Heart right ventricle (tissue), 16 donors: ENCODE results near the gene PREX1. TPM values are rescaled to one million over a fixed set of nuclear protein-coding genes. Genes with fewer than 3 reads are reported as not detected.

Experiments used
- ATAC-seq, 8 donors: fragments of 200-7000 bp; cut with Tn5 transposase; one replicate each; pipeline ENCODE4 v1.9.1; 2020; ENCODE audit warnings: mild to moderate bottlenecking in 8 of 8, moderate library complexity in 8 of 8, moderate number of reproducible peaks in 1 of 8
- DNase-seq, 2 donors: peaks; one replicate each; pipeline ENCODE4 v3.0.0-alpha.2; 2020
- H3K27ac ChIP-seq, 10 donors: fragments of 200-600 bp; sonication (generic) in 2 of 10; one replicate each; pipeline versions ENCODE4 v1.5.0 to v1.8.0; 2020 to 2022; ENCODE audit warnings: mild to moderate bottlenecking in 3 of 10
- H3K27me3 ChIP-seq, 7 donors: fragments of 200-600 bp; one replicate each; pipeline ENCODE4 v1.8.0; 2021 to 2022; ENCODE audit warnings: mild to moderate bottlenecking in 2 of 7
- H3K36me3 ChIP-seq, 9 donors: fragments of 200-600 bp; sonication (generic) in 1 of 9; one replicate each; pipeline versions ENCODE4 v1.5.0 to v1.8.0; 2020 to 2022; ENCODE audit warnings: mild to moderate bottlenecking in 2 of 9
- H3K4me1 ChIP-seq, 9 donors: fragments of 200-600 bp; sonication (generic) in 1 of 9; one replicate each; pipeline versions ENCODE4 v1.5.0 to v1.8.0; 2020 to 2022; ENCODE audit warnings: mild to moderate bottlenecking in 4 of 9
- H3K4me3 ChIP-seq, 10 donors: fragments of 200-600 bp; sonication (generic) in 2 of 10; one replicate each; pipeline versions ENCODE4 v1.5.0 to v1.8.0; 2020 to 2022; ENCODE audit warnings: mild to moderate bottlenecking in 7 of 10, moderate library complexity in 2 of 10
- H3K9me3 ChIP-seq, 11 donors: fragments of 200-600 bp in 10 of 11; sonication (generic) in 2 of 11; one replicate each; pipeline versions ENCODE4 v1.5.0 to v1.8.0; 2013 to 2022; ENCODE audit warnings: mild to moderate bottlenecking in 2 of 11, control low read depth in 1 of 11, moderate library complexity in 1 of 11
- CTCF ChIP-seq, 9 donors: fragments of 200-600 bp; sonication (generic) in 2 of 9; IDR thresholded peaks; one replicate each; pipeline versions ENCODE4 v1.5.0 to v1.8.0; 2021 to 2022; ENCODE audit warnings: antibody characterized with exemption in 9 of 9, mild to moderate bottlenecking in 5 of 9, moderate library complexity in 1 of 9
- WGBS, 2 donors: extraction: QIAGEN DNeasy Blood & Tissue Kit; methylation state at CpG; one replicate each; pipeline ENCODE4 v1.1.7; 2013; ENCODE audit warnings: inconsistent platforms in 1 of 2; 5-methylcytosine and 5-hydroxymethylcytosine counted together
- intact Hi-C, 10 donors: fragments of 100-400 bp; cut with DNase I; formaldehyde crosslinking; loops; one replicate each; pipeline versions ENCODE4 v1.11.1 to v1.14.2; 2022
- polyA plus RNA-seq, 2 donors: library from polyadenylated mRNA; stranded (reverse); fragments of 200-250 nt; gene quantifications; one replicate each; pipeline ENCODE4 v1.2.3, GENCODE V29; 2013
- total RNA-seq, 10 donors: library from RNA; stranded (reverse); fragmentation: NEBNext Ultra II Directional in 3 of 10; extraction: Animal tissue kit (Norgen Biotek cat#: 25700) in 3 of 10; gene quantifications; one replicate each; pipeline versions ENCODE4 v1.2.1 to v1.2.4, GENCODE V29; 2021 to 2023
- donor health status: Arrhythmogenic right ventricular cardiomyopathy.
- donor health status: ischemic (EF 13 %, LVEDD 7.1; RV severe dilation, severe dysfunction).
- donor health status: healthy with polysubstance abuse.
- donor health status: DM: no; HTN: yes; CAD: no.
- donor health status: DM: no; HTN: no; CAD: no.
- donor health status: ischemic (EF 25% LVEDD 6.9; RV normal size, moderate dysfunction).
- donor health status: ischemic (EF 25% LVEDD 5.7; RV mildly dilated, moderate dysfunction).
- donor health status: healthy.
- donor health status: DM: yes; HTN: yes; CAD: no.
- donor health status: Ischemic cardiomyopathy.
- donor health status: ischemic (EF 35%, LVEDD 5.7; RV mildly dilated, moderate dysfunction).
- donor health status: nonischemic (EF 11% LVEDD 7.7; RV severe dilation, severe dysfunction).
- donor health status: DM: yes; HTN: yes; CAD: no.
- donor health status: PGD.
- donor health status: ischemic (EF 29% LVEDD 5.4; RV normal size, mild dysfunction).
- donor health status: nonischemic (EF 23%, LVEDD 6.1; RV moderate dilation, normal function).

Gene PREX1
- total and polyA plus RNA-seq, 12 donors, result 4.6 to 23.4 (median 8.8) TPM

GRCh38 chr20:48739395-48740291, 88.2 kb downstream of the PREX1 start:
- peaks cover 5 to 57% (median 19%) of the 10 kb centered on the region in 9 donors for H3K4me1 ChIP-seq
- no peaks in the 10 kb centered on the region for H3K27me3 ChIP-seq
- ATAC-seq, result no peak
- DNase-seq, result no peak
- H3K27ac ChIP-seq, result peak overlapping the region in 1 of 10 donors; percentile 62
- 83 to 89% methylated on average over 8 of the region's 8 CpGs for WGBS, 2 donors
- peaks cover 0 to 87% (median 0%) of the 10 kb centered on the region in 9 donors for H3K36me3 ChIP-seq
- TF ChIP-seq CTCF (IDR thresholded peaks at IDR 0.05), result no peak
- intact Hi-C loops, result no loop called here
- no peak overlapping the region for H3K4me3 ChIP-seq
- no peaks in the 10 kb centered on the region for H3K9me3 ChIP-seq

GRCh38 chr20:48738399-48739304, 89.1 kb downstream of the PREX1 start:
- WGBS, 2 donors, result 30 to 34% methylated on average over 11 of the region's 11 CpGs
- Histone ChIP-seq H3K4me3 (no peak overlapping the region), H3K9me3 (no peaks in the 10 kb centered on the region), H3K27me3 (no peaks in the 10 kb centered on the region), H3K27ac (peak overlapping the region in 6 of 10 donors; percentile 13 to 62 (median 46)), H3K36me3 (peaks cover 0 to 87% (median 0%) of the 10 kb centered on the region in 9 donors), H3K4me1 (peaks cover 5 to 64% (median 23%) of the 10 kb centered on the region in 9 donors)
- DNase-seq, result no peak
- intact Hi-C loops, result no loop called here
- ATAC-seq, result peak; percentile 6 to 61 (median 41)
- TF ChIP-seq CTCF (IDR thresholded peaks at IDR 0.05), result no peak

GRCh38 chr20:48738094-48738398, 89.8 kb downstream of the PREX1 start:
- intact Hi-C loops, result no loop called here

More at GRCh38 chr20:48738094-48738398, 89.8 kb downstream of the PREX1 start:
- Histone ChIP-seq H3K9me3 (no peaks in the 10 kb centered on the region), H3K36me3 (peaks cover 0 to 83% (median 0%) of the 10 kb centered on the region in 9 donors), H3K27ac (peak overlapping the region in 5 of 10 donors; percentile 13 to 62 (median 56)), H3K27me3 (no peaks in the 10 kb centered on the region), H3K4me1 (peaks cover 5 to 64% (median 28%) of the 10 kb centered on the region in 9 donors), H3K4me3 (no peak overlapping the region)
- no peak for ATAC-seq
- WGBS, 2 donors, result 17 to 27% methylated on average over 3 of the region's 3 CpGs
- TF ChIP-seq CTCF (IDR thresholded peaks at IDR 0.05), result no peak
- no peak for DNase-seq
